Epithelial cell of umbilical artery (primary cell): ENCODE results near the gene WIPF2. TPM values are rescaled to one million over a fixed set of nuclear protein-coding genes. Genes with fewer than 3 reads are reported as not detected.

ENCODE experiments used
- total RNA-seq: library from RNA; depleted of rRNA; stranded (reverse); fragments of >200 nt; gene quantifications from 2 replicates; pipeline ENCODE4 v1.2.3, GENCODE V29; 2014

Gene WIPF2
- total RNA-seq, result 3.6 and 4.4 TPM in 2 replicates

GRCh38 chr17:40218740-40219593, at the start of gene WIPF2:
TSS of gene WIPF2 (plus strand) at chr17:40219304. CDS start at chr17:40256460, 37,156 bp downstream.

GRCh38 chr17:40177275-40177874, 41.7 kb upstream of the WIPF2 start, which contains the start of gene RAPGEFL1:
TSS of gene RAPGEFL1 (plus strand) at chr17:40177470. CDS start at chr17:40177862, 392 bp downstream.

GRCh38 chr17:40287494-40288369, 68.6 kb downstream of the WIPF2 start, which contains the start of gene CDC6:
TSS of gene CDC6 (plus strand) at chr17:40287879. CDS start at chr17:40289421, 1,542 bp downstream.

GRCh38 chr17:40309031-40309948, 90.2 kb downstream of the WIPF2 start, which contains the start of gene RARA:
TSS of gene RARA (plus strand) at chr17:40309180. CDS start at chr17:40331219, 22,039 bp downstream.

Other genes with a start within 250 kb of the WIPF2 start
- 105 and 155 TPM in 2 replicates for gene PSMD3, start 238.5 kb upstream of the WIPF2 start, total RNA-seq
- gene CSF3, start 203.9 kb upstream of the WIPF2 start, total RNA-seq, result 0.46 and 0.97 TPM in 2 replicates
- 36.3 and 48.4 TPM in 2 replicates for gene MED24, start 164.9 kb upstream of the WIPF2 start, total RNA-seq
- 11.7 and 17.0 TPM in 2 replicates for gene THRA, start 156.3 kb upstream of the WIPF2 start, total RNA-seq
- gene NR1D1, start 118.7 kb upstream of the WIPF2 start, total RNA-seq, result 0.30 and 0.32 TPM in 2 replicates
- 28.3 and 36.8 TPM in 2 replicates for gene MSL1, start 97.3 kb upstream of the WIPF2 start, total RNA-seq
- 20.8 and 25.0 TPM in 2 replicates for gene CASC3, start 78.8 kb upstream of the WIPF2 start, total RNA-seq
- gene RAPGEFL1, start 41.8 kb upstream of the WIPF2 start, total RNA-seq, result 0.91 and 2.9 TPM in 2 replicates
- 22.4 and 45.3 TPM in 2 replicates for gene CDC6, start 68.6 kb downstream of the WIPF2 start, total RNA-seq
- gene RARA, start 89.9 kb downstream of the WIPF2 start, total RNA-seq, result 7.8 and 8.5 TPM in 2 replicates
- gene GJD3, start 145.4 kb downstream of the WIPF2 start, total RNA-seq, result 0.97 TPM in 1 of 2 replicates, not detected in the other
- 77.6 and 118 TPM in 2 replicates for gene TOP2A, start 198.6 kb downstream of the WIPF2 start, total RNA-seq
- 122 and 144 TPM in 2 replicates for gene IGFBP4, start 224.1 kb downstream of the WIPF2 start, total RNA-seq